ENCODE measurements around the gene NCS1.

Gene NCS1

DNA sequence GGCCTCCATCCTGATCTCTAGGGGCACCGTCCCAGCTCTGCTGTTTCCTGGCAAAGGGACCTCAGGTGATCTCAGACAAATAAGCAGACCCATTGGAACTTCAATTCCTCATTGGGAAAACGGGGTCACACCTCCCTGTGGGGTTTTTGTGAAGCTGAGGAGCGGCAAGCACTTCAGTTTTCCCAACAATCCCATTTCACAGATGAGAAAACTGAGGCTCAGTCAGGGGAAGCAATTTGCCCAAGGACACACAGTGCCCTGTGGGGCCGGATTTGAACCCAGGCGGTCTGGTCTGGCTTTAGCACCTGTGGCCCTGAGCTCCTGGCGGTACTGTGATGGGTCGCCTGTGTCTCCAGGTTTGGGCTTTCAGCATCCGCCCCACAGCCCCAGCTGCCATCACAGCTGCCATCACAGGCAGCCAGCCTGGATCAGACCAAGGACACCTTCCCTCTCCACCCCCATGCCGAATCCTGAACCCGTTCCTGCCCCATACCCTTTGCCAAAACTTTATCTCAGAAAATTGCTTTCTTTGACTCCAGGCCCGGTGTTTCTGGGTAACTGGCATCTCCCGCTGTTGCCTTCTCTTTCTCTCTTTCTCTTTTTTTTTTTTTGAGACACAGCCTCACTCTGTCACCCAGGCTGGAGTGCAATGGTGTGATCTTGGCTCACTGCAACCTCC lies 26.4 kb downstream of the NCS1 start:
- no peak overlapping the region for H3K9ac ChIP-seq (ENCODE audit: low read length)
- no peaks in the 10 kb centered on the region for H3K9me3 ChIP-seq (ENCODE audit: insufficient read depth, low read length)
- H3K4me2 ChIP-seq (ENCODE audit: low read length), result no peak overlapping the region
- no peaks in the 10 kb centered on the region for H3K79me2 ChIP-seq (ENCODE audit: low read length)
- H2AFZ ChIP-seq (ENCODE audit: low read depth, low read length), result no peak overlapping the region
- no peaks in the 10 kb centered on the region for H3K36me3 ChIP-seq (replicated peaks; ENCODE audit: low read depth, low read length)
- no peak overlapping the region for H3K27ac ChIP-seq (ENCODE audit: low read length)
- no peak overlapping the region for H3K4me3 ChIP-seq (ENCODE audit: low read length)
- no peaks in the 10 kb centered on the region for H3K27me3 ChIP-seq (ENCODE audit: low read depth, low read length)
- TF ChIP-seq, protein P1, sequence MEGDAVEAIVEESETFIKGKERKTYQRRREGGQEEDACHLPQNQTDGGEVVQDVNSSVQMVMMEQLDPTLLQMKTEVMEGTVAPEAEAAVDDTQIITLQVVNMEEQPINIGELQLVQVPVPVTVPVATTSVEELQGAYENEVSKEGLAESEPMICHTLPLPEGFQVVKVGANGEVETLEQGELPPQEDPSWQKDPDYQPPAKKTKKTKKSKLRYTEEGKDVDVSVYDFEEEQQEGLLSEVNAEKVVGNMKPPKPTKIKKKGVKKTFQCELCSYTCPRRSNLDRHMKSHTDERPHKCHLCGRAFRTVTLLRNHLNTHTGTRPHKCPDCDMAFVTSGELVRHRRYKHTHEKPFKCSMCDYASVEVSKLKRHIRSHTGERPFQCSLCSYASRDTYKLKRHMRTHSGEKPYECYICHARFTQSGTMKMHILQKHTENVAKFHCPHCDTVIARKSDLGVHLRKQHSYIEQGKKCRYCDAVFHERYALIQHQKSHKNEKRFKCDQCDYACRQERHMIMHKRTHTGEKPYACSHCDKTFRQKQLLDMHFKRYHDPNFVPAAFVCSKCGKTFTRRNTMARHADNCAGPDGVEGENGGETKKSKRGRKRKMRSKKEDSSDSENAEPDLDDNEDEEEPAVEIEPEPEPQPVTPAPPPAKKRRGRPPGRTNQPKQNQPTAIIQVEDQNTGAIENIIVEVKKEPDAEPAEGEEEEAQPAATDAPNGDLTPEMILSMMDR (IDR thresholded peaks at IDR 0.05; ENCODE audit: low read depth, low read length), result no peak
- TF ChIP-seq EZH2phosphoT487 (IDR thresholded peaks at IDR 0.05; ENCODE audit: low read depth), result no peak
- H3K4me1 ChIP-seq (ENCODE audit: low read length), result no peaks in the 10 kb centered on the region
- no peaks in the 10 kb centered on the region for H4K20me1 ChIP-seq (ENCODE audit: insufficient read depth, low read length)

DNA sequence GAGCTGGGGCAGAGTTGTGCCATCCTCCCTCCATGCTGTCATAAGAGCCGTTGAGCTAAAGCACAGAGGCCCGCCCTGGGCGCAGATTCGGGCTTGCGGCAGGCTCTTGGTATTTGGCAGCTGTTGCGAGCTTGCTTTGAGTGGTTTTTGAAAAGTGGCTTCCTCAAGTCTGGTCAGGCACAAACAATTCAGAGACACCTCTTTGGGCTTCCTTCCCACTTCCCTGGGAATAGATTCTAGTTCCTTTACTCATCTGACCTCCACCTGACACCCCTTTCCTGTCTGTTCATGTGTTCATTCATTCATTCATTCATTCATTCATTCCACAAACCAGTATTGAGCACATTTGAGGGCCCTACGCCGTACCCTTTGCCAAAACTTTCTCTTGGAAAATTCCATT lies 27.4 kb downstream of the NCS1 start:
- no peak overlapping the region for H3K9ac ChIP-seq (ENCODE audit: low read length)
- no peaks in the 10 kb centered on the region for H3K36me3 ChIP-seq (replicated peaks; ENCODE audit: low read depth, low read length)
- no peaks in the 10 kb centered on the region for H3K79me2 ChIP-seq (ENCODE audit: low read length)
- H3K4me1 ChIP-seq (ENCODE audit: low read length), result no peaks in the 10 kb centered on the region
- no peak for TF ChIP-seq EZH2phosphoT487 (IDR thresholded peaks at IDR 0.05; ENCODE audit: low read depth)
- TF ChIP-seq, protein P1 (IDR thresholded peaks at IDR 0.05; ENCODE audit: low read depth, low read length), result no peak
- H2AFZ ChIP-seq (ENCODE audit: low read depth, low read length), result no peak overlapping the region
- no peak overlapping the region for H3K27ac ChIP-seq (ENCODE audit: low read length)
- no peak overlapping the region for H3K4me3 ChIP-seq (ENCODE audit: low read length)
- H4K20me1 ChIP-seq (ENCODE audit: insufficient read depth, low read length), result no peaks in the 10 kb centered on the region
- no peaks in the 10 kb centered on the region for H3K9me3 ChIP-seq (ENCODE audit: insufficient read depth, low read length)
- no peak overlapping the region for H3K4me2 ChIP-seq (ENCODE audit: low read length)
- no peaks in the 10 kb centered on the region for H3K27me3 ChIP-seq (ENCODE audit: low read depth, low read length)

DNA sequence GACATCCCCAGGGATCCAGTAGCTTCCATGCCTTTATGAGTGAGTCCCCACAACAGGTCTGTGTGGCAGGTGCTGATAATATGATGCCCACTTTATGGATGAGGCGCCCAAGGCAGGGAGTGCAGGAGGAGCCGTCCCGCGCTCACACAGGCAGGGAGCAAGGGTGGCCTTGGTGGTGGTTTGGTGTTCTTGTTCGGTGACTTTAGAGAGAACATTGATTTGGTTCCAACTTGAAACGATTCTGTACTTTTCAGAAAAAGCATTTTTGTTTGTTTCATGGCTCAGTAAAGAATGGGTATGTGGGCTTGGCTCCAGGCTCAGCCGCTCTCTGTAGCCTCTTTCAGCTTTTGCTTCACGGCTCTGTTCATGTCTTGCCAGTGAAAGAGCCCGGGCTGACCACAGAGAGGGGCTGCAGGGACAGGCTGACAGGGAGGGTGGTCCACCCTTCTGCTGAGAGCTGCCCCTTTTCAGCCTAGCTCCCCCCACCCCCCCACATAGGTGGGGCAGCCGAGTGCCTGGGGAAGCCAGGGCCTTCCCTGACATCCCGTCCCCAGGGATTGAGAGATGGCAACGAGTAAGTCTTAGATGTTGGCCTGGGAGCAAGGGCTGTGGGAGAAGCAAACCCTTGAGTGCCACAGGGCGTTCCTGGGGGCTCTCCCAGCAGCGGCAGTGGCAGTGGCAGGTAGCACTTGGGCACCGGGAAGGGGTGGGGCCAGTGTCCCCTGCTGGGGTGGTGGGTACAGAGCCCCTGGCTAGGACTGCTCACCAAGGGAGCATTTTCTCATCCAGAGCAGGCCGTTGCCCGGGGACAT lies 28.0 kb downstream of the NCS1 start:
- Histone ChIP-seq H2AFZ (ENCODE audit: low read depth, low read length) (no peak overlapping the region), H3K27me3 (ENCODE audit: low read depth, low read length) (no peaks in the 10 kb centered on the region), H3K36me3 (replicated peaks; ENCODE audit: low read depth, low read length) (no peaks in the 10 kb centered on the region), H3K27ac (ENCODE audit: low read length) (no peak overlapping the region), H3K4me3 (ENCODE audit: low read length) (no peak overlapping the region), H3K4me1 (ENCODE audit: low read length) (no peaks in the 10 kb centered on the region), H3K9ac (ENCODE audit: low read length) (no peak overlapping the region), H3K79me2 (ENCODE audit: low read length) (no peaks in the 10 kb centered on the region), H3K4me2 (ENCODE audit: low read length) (no peak overlapping the region), H3K9me3 (ENCODE audit: insufficient read depth, low read length) (no peaks in the 10 kb centered on the region), H4K20me1 (ENCODE audit: insufficient read depth, low read length) (no peaks in the 10 kb centered on the region)
- TF ChIP-seq, protein P1 (IDR thresholded peaks at IDR 0.05; ENCODE audit: low read depth, low read length), result no peak
- no peak for TF ChIP-seq EZH2phosphoT487 (IDR thresholded peaks at IDR 0.05; ENCODE audit: low read depth)

DNA sequence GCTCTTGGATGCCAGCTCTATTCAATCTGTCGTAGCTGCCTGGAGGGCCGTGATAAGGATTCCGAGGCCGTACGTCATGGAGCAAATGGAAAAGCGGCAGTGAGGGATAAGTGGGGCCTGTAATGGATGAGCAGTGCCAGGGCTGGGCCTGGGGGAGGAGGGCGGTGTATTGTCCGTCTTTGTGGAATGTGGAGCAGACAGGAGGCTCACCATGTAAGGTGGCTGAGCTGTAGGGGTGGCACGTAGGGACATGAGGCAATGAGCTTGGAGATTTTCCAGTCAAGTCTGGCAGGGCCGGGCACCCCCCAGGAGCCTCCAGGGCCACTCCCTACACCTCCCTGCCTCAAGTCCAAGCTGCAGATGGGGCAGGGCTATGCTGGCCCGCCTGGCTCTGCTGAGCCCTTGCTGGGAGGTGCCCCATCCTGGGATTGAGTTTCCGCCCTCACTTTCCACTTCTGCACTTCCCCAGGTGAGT lies 29.2 kb downstream of the NCS1 start:
- no peaks in the 10 kb centered on the region for H3K9me3 ChIP-seq (ENCODE audit: insufficient read depth, low read length)
- H3K4me2 ChIP-seq (ENCODE audit: low read length), result no peak overlapping the region
- H3K27ac ChIP-seq (ENCODE audit: low read length), result no peak overlapping the region
- TF ChIP-seq, protein P1 (IDR thresholded peaks at IDR 0.05; ENCODE audit: low read depth, low read length), result no peak
- no peak for TF ChIP-seq EZH2phosphoT487 (IDR thresholded peaks at IDR 0.05; ENCODE audit: low read depth)
- H3K27me3 ChIP-seq (ENCODE audit: low read depth, low read length), result no peaks in the 10 kb centered on the region
- H4K20me1 ChIP-seq (ENCODE audit: insufficient read depth, low read length), result no peaks in the 10 kb centered on the region
- no peaks in the 10 kb centered on the region for H3K4me1 ChIP-seq (ENCODE audit: low read length)
- H3K9ac ChIP-seq (ENCODE audit: low read length), result no peak overlapping the region
- no peak overlapping the region for H3K4me3 ChIP-seq (ENCODE audit: low read length)
- no peaks in the 10 kb centered on the region for H3K79me2 ChIP-seq (ENCODE audit: low read length)
- H3K36me3 ChIP-seq (replicated peaks; ENCODE audit: low read depth, low read length), result no peaks in the 10 kb centered on the region
- no peak overlapping the region for H2AFZ ChIP-seq (ENCODE audit: low read depth, low read length)
